GM12878 (cell line): ENCODE results near the gene TIMP2. TPM values are rescaled to one million over a fixed set of nuclear protein-coding genes. Genes with fewer than 3 reads are reported as not detected.

Source experiments
- ATAC-seq: fragments of 200-7000 bp; cut with Tn5 transposase; 3 replicates; pipeline ENCODE4 v1.9.1; 2020; ENCODE audit warnings: mild to moderate bottlenecking, moderate library complexity
- BruUV-seq: library from RNA; stranded (reverse); fragments of 400-500 nt; replicated peaks from 2 replicates; lab custom pipeline; 2021; lab: Mats Ljungman, UMichigan
- CTCF ChIA-PET: fragments of 300-600 bp; sonication (Branson Sonifier 250); formaldehyde crosslinking; extraction: SDS; loops from one replicate; lab custom pipeline; 2021; ENCODE audit warnings: inconsistent platforms; lab: Yijun Ruan, JAX
- POLR2A ChIA-PET: fragments of 350-600 bp; formaldehyde crosslinking; extraction: SDS; loops from one replicate; lab custom pipeline; 2021; ENCODE audit warnings: inconsistent platforms; lab: Charles Lee
- RAD21 ChIA-PET: fragments of 300-600 bp; sonication (Branson Sonifier 250); formaldehyde crosslinking; loops from one replicate; lab custom pipeline; 2023; ENCODE audit warnings: antibody characterized with exemption; ENCODE audit not compliant: unreplicated experiment; lab: Charles Lee
- SMC1A ChIA-PET: fragments of 300-600 bp; sonication (Branson Sonifier 250); formaldehyde crosslinking; loops from one replicate; lab custom pipeline; 2023; ENCODE audit not compliant: unreplicated experiment, uncharacterized antibody; lab: Charles Lee
- DNase-seq: peaks from one replicate; pipeline ENCODE4 v3.0.0-alpha.2; 2011; ENCODE audit warnings: low read depth, low spot score
- FAIRE-seq: peaks from 3 replicates; lab custom pipeline; 2011; peaks lifted over from hg19 to GRCh38; lab: Jason Lieb, UNC
- H2AFZ ChIP-seq: 2 replicates; pipeline ENCODE4 v1.6.0; 2011; ENCODE audit warnings: low read depth, low read length, control low read depth; ENCODE audit not compliant: control insufficient read depth
- H3K27ac ChIP-seq: 2 replicates; pipeline ENCODE4 v1.5.1; 2011; ENCODE audit warnings: control low read depth; ENCODE audit not compliant: control insufficient read depth, insufficient read depth
- H3K27me3 ChIP-seq, 2 experiments: replicated peaks in 1 of 2; 2 replicates each; pipeline versions ENCODE4 v1.6.0 to v1.6.1; 2011; ENCODE audit warnings: low read length in 1 of 2; ENCODE audit not compliant: control insufficient read depth in 2 of 2, insufficient read depth in 2 of 2
- H3K36me3 ChIP-seq, 2 experiments: 2 replicates each; pipeline ENCODE4 v1.5.1; 2011; ENCODE audit warnings: low read length in 1 of 2; ENCODE audit not compliant: control insufficient read depth in 2 of 2, insufficient read depth in 2 of 2
- H3K4me1 ChIP-seq: 2 replicates; pipeline ENCODE4 v1.6.1; 2011; ENCODE audit warnings: mild to moderate bottlenecking, low read length, moderate library complexity, mixed read lengths; ENCODE audit not compliant: control insufficient read depth, insufficient read depth
- H3K4me2 ChIP-seq: 2 replicates; pipeline ENCODE4 v1.6.0; 2011; ENCODE audit warnings: control low read depth; ENCODE audit not compliant: control insufficient read depth, insufficient read depth
- H3K4me3 ChIP-seq: fragments of 200-600 bp; sonication (generic); 2 replicates; pipeline ENCODE4 v1.5.1; 2016
- H3K79me2 ChIP-seq: 2 replicates; pipeline ENCODE4 v1.6.0; 2011; ENCODE audit warnings: low read length; ENCODE audit not compliant: control insufficient read depth, insufficient read depth
- H3K9ac ChIP-seq: 2 replicates; pipeline ENCODE4 v1.8.0; 2011; ENCODE audit warnings: low read length, control low read depth, mixed read lengths; ENCODE audit not compliant: control insufficient read depth, insufficient read depth
- H3K9me3 ChIP-seq: replicated peaks from 3 replicates; pipeline ENCODE4 v1.5.1; 2011; ENCODE audit warnings: mild to moderate bottlenecking, low read length; ENCODE audit not compliant: control insufficient read depth, insufficient read depth
- H4K20me1 ChIP-seq: 2 replicates; pipeline ENCODE4 v1.6.0; 2011; ENCODE audit not compliant: control insufficient read depth, insufficient read depth
- ATF2 ChIP-seq: IDR thresholded peaks from 2 replicates; pipeline ENCODE4 v1.6.1; 2012; ENCODE audit warnings: low read length, inconsistent platforms
- BCL3 ChIP-seq: IDR thresholded peaks from 2 replicates; pipeline ENCODE4 v1.6.1; 2011; ENCODE audit warnings: borderline replicate concordance, low read depth, mild to moderate bottlenecking, moderate library complexity, low read length; ENCODE audit not compliant: insufficient read depth, poor library complexity, severe bottlenecking
- IRF3 ChIP-seq: fragments of 450-650 bp; IDR thresholded peaks from 2 replicates; pipeline ENCODE4 v1.6.1; 2014; ENCODE audit warnings: mild to moderate bottlenecking
- STAT3 ChIP-seq: IDR thresholded peaks from 2 replicates; pipeline ENCODE4 v1.6.1; 2011; ENCODE audit warnings: low read depth, low read length, improper control_type of control experiment
- WGBS: methylation state at CpG from one replicate; pipeline ENCODE4 v1.1.6; 2016; ENCODE audit warnings: low lambda C conversion rate; ENCODE audit not compliant: insufficient replicate concordance, insufficient coverage; ENCODE audit errors: missing lambda C conversion rate; 5-methylcytosine and 5-hydroxymethylcytosine counted together
- in situ Hi-C: fragments of 300-500 bp; cut with MboI; formaldehyde crosslinking; loops from 9 replicates; pipeline ENCODE4 v1.14.3; 2018; ENCODE audit warnings: mixed read lengths
- intact Hi-C: fragments of 100-400 bp; cut with micrococcal nuclease; formaldehyde crosslinking; loops from one replicate; pipeline ENCODE4 v1.14.2; 2022; ENCODE audit not compliant: unreplicated experiment
- polyA plus RNA-seq, 11 experiments: library from polyadenylated mRNA; depleted of rRNA in 4 of 11; unstranded in 6 of 11; stranded (reverse) in 5 of 11; fragments of >200 nt; fragmentation: Nextera tagmentation in 4 of 11; fragmentation: Illumina TruSeq in 1 of 11; extraction: Ambion mirVana in 4 of 11; extraction: Trizol in 1 of 11; gene quantifications; 1 replicate in 1 of 11; 2 replicates in 10 of 11; pipeline versions ENCODE4 v1.2.1 to v1.2.3, GENCODE V29; 2011 to 2016; ENCODE audit warnings: inconsistent platforms in 2 of 11, missing spikeins in 2 of 11, low read depth in 1 of 11
- total RNA-seq, 4 experiments: library from RNA; depleted of rRNA in 3 of 4; stranded (reverse); fragments of >200 nt in 3 of 4; fragmentation: Illumina TruSeq in 1 of 4; extraction: Trizol in 1 of 4; gene quantifications; 2 replicates each; pipeline versions ENCODE4 v1.2.1 to v1.2.3, GENCODE V29; 2013 to 2021

TIMP2 gene
- total and polyA plus RNA-seq, 10 of the 15 experiments (the other 5 are each of a cell fraction or from before 2014, with no cell fraction given): 0.03 to 0.41 (median 0.04) TPM; not detected in 7

GRCh38 chr17:78831688-78832540 lies 93.3 kb downstream of the TIMP2 start:
- Histone ChIP-seq H3K4me3 (no peak overlapping the region), H3K36me3 (peaks cover 22 to 53% of the 10 kb centered on the region in 2 experiments), H3K4me1 (no peaks in the 10 kb centered on the region), H3K9me3 (no peaks in the 10 kb centered on the region), H2AFZ (no peak overlapping the region), H3K27me3 (no peaks in the 10 kb centered on the region), H3K4me2 (no peak overlapping the region), H3K27ac (no peak overlapping the region), H4K20me1 (no peaks in the 10 kb centered on the region; the same call in 1 of the 2 replicates), H3K79me2 (peaks cover 8% of the 10 kb centered on the region), H3K9ac (no peak overlapping the region)
- no peak for ATAC-seq
- RAD21 ChIA-PET: interaction anchor here (0.6 kb wide), 1 partner anchor 153 kb away, joined by 3 read pairs; no protein-coding TSS in a partner anchor
- CTCF ChIA-PET: no interaction called here
- POLR2A ChIA-PET: interaction anchor here (0.7 kb wide), 1 partner anchor 34 kb away, joined by 3 read pairs; no protein-coding TSS in a partner anchor
- in situ Hi-C loops (no loop called here), intact Hi-C loops (no loop called here)
- no peak for FAIRE-seq
- TF ChIP-seq STAT3 (no peak), IRF3 (no peak), ATF2 (no peak), BCL3 (no peak)
- no TSS peak for BruUV-seq
- SMC1A ChIA-PET: no interaction called here
- no peak for DNase-seq
- WGBS: 93% methylated on average over 14 of the region's 15 CpGs
